ENCODE results near the gene TBXAS1.

TBXAS1 gene

DNA sequence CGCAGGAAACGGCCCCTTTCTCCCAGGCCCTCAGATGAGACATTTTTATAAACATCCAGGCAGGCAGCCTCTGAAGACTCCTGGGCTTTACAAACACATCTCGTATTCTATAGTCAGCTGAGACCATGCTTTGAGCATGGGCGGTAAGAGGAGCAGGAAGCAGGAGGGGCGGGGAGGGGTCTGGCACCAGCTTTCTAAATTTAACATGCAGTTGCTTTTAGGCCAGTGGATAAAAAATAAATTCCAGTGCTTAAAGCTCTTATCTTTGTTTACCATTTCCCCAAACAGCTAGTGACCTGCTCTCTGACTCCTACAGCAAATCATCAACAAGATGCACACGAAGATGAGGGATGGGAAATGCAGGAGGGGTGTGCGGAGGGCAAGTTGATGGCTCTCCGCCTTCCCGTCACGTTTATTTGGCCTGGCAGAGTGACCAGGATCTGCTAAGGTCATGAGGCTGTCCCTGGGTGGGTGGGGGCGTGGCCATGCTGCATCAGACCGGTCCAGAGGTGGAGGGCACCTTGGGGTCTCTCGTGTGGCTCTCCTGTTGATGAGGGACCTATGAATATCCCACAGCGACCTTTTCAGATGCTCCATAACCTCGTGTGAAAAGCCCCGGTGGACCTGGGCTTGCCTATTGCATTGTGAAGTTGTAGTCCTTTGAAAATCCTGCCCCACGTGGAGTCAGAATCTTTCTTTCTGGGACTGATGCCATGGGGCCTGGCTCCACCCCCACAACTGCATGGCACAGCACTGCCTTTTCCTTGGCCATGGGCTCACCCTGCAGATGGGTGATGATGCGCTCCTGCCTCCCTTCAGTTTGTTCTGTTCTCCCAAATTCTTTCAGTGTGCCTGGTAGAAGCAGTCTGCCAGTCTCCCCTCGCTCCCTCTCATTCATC lies 166.2 kb downstream of the TBXAS1 start:
- H2AFZ ChIP-seq (ENCODE audit: low read length) = no peak overlapping the region
- H3K9me2 ChIP-seq (replicated peaks; ENCODE audit: low read depth, low read length) = no peaks in the 10 kb centered on the region
- H3K4me2 ChIP-seq (ENCODE audit: low read depth, low read length, poor library complexity, severe bottlenecking) = no peak overlapping the region
- H3K36me3 ChIP-seq (ENCODE audit: insufficient read depth, low read length) = no peaks in the 10 kb centered on the region
- H3K4me3 ChIP-seq (ENCODE audit: low read length, poor library complexity, severe bottlenecking) = no peak overlapping the region
- no peak overlapping the region for H3K9ac ChIP-seq (ENCODE audit: low read depth, low read length, poor library complexity, severe bottlenecking)
- H3K79me2 ChIP-seq (ENCODE audit: insufficient read depth, low read length) = no peaks in the 10 kb centered on the region
- H3K9me3 ChIP-seq (ENCODE audit: insufficient read depth, low read depth, low read length) = no peaks in the 10 kb centered on the region
- H3K4me1 ChIP-seq (ENCODE audit: insufficient read depth, low read length, poor library complexity, severe bottlenecking) = peaks cover 3% of the 10 kb centered on the region
- no peaks in the 10 kb centered on the region for H4K20me1 ChIP-seq (ENCODE audit: insufficient read depth, low read length, poor library complexity, severe bottlenecking)
- no peaks in the 10 kb centered on the region for H3K27me3 ChIP-seq (ENCODE audit: insufficient read depth, low read length, poor library complexity, severe bottlenecking)
- no peak for TF ChIP-seq EZH2phosphoT487 (IDR thresholded peaks at IDR 0.05; ENCODE audit: borderline replicate concordance)
- TF ChIP-seq, protein P1, sequence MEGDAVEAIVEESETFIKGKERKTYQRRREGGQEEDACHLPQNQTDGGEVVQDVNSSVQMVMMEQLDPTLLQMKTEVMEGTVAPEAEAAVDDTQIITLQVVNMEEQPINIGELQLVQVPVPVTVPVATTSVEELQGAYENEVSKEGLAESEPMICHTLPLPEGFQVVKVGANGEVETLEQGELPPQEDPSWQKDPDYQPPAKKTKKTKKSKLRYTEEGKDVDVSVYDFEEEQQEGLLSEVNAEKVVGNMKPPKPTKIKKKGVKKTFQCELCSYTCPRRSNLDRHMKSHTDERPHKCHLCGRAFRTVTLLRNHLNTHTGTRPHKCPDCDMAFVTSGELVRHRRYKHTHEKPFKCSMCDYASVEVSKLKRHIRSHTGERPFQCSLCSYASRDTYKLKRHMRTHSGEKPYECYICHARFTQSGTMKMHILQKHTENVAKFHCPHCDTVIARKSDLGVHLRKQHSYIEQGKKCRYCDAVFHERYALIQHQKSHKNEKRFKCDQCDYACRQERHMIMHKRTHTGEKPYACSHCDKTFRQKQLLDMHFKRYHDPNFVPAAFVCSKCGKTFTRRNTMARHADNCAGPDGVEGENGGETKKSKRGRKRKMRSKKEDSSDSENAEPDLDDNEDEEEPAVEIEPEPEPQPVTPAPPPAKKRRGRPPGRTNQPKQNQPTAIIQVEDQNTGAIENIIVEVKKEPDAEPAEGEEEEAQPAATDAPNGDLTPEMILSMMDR (conservative IDR thresholded peaks at IDR 0.05; ENCODE audit: low read length) = no peak
- no peaks in the 10 kb centered on the region for H3F3A ChIP-seq (ENCODE audit: low read depth)

DNA sequence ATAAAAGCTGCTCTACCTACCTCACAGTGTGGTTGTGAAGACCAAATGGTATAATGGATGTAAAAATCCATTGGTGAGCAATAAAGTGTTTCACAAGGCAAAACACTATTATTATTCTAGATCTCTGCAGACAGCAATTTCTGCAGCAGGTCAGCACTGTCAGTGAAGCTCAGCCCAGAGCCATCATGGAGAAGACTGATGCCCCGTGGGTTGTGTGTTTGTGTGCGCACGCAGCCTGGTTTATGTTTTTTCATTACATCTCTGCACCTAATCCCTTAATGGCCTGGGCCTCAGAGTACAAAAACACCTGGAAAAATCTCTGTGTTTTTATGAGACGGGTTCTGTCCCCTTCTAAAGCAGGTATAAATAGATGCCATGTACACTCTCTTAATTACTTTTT lies 169.5 kb downstream of the TBXAS1 start:
- no peaks in the 10 kb centered on the region for H3K4me1 ChIP-seq (ENCODE audit: insufficient read depth, low read length, poor library complexity, severe bottlenecking)
- no peaks in the 10 kb centered on the region for H3K27me3 ChIP-seq (ENCODE audit: insufficient read depth, low read length, poor library complexity, severe bottlenecking)
- no peak overlapping the region for H3K4me2 ChIP-seq (ENCODE audit: low read depth, low read length, poor library complexity, severe bottlenecking)
- no peak overlapping the region for H3K9ac ChIP-seq (ENCODE audit: low read depth, low read length, poor library complexity, severe bottlenecking)
- no peaks in the 10 kb centered on the region for H3K9me2 ChIP-seq (replicated peaks; ENCODE audit: low read depth, low read length)
- H3K36me3 ChIP-seq (ENCODE audit: insufficient read depth, low read length) = no peaks in the 10 kb centered on the region
- no peaks in the 10 kb centered on the region for H4K20me1 ChIP-seq (ENCODE audit: insufficient read depth, low read length, poor library complexity, severe bottlenecking)
- no peak overlapping the region for H3K4me3 ChIP-seq (ENCODE audit: low read length, poor library complexity, severe bottlenecking)
- TF ChIP-seq, protein P1 (conservative IDR thresholded peaks at IDR 0.05; ENCODE audit: low read length) = no peak
- TF ChIP-seq EZH2phosphoT487 (IDR thresholded peaks at IDR 0.05; ENCODE audit: borderline replicate concordance) = no peak
- H3F3A ChIP-seq (ENCODE audit: low read depth) = no peaks in the 10 kb centered on the region
- no peaks in the 10 kb centered on the region for H3K9me3 ChIP-seq (ENCODE audit: insufficient read depth, low read depth, low read length)
- H3K79me2 ChIP-seq (ENCODE audit: insufficient read depth, low read length) = no peaks in the 10 kb centered on the region
- H2AFZ ChIP-seq (ENCODE audit: low read length) = no peak overlapping the region

DNA sequence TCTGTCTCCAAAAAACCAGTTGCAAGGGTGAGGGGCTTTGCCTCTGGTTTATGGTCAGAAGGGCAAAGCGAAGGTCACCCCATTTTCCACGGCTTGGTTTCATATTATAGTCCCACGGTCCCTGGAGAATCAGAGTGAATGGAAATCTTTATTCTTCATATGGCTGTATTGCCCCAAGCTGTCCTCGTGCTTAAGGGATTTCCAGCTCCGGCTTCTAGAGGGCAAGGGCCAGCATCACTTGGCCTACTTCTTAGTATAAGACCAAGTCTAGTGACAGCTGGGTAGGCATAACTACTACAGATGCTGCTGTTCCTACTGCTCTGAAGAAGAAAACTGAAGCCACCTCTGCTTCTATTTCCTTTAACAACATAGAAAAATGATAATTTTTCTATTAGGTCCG lies 170.5 kb downstream of the TBXAS1 start:
- Histone ChIP-seq H3K9me2 (replicated peaks; ENCODE audit: low read depth, low read length) (no peaks in the 10 kb centered on the region), H3K4me3 (ENCODE audit: low read length, poor library complexity, severe bottlenecking) (no peak overlapping the region)

More for the DNA sequence above, 170.5 kb downstream of the TBXAS1 start:
- H4K20me1 ChIP-seq (ENCODE audit: insufficient read depth, low read length, poor library complexity, severe bottlenecking) = no peaks in the 10 kb centered on the region
- no peak overlapping the region for H2AFZ ChIP-seq (ENCODE audit: low read length)
- TF ChIP-seq, protein P1 (conservative IDR thresholded peaks at IDR 0.05; ENCODE audit: low read length) = no peak
- no peak for TF ChIP-seq EZH2phosphoT487 (IDR thresholded peaks at IDR 0.05; ENCODE audit: borderline replicate concordance)
- no peaks in the 10 kb centered on the region for H3K36me3 ChIP-seq (ENCODE audit: insufficient read depth, low read length)
- H3K4me2 ChIP-seq (ENCODE audit: low read depth, low read length, poor library complexity, severe bottlenecking) = no peak overlapping the region
- no peak overlapping the region for H3K9ac ChIP-seq (ENCODE audit: low read depth, low read length, poor library complexity, severe bottlenecking)
- no peaks in the 10 kb centered on the region for H3K27me3 ChIP-seq (ENCODE audit: insufficient read depth, low read length, poor library complexity, severe bottlenecking)
- H3K79me2 ChIP-seq (ENCODE audit: insufficient read depth, low read length) = no peaks in the 10 kb centered on the region
- H3K9me3 ChIP-seq (ENCODE audit: insufficient read depth, low read depth, low read length) = no peaks in the 10 kb centered on the region
- no peaks in the 10 kb centered on the region for H3F3A ChIP-seq (ENCODE audit: low read depth)
- no peaks in the 10 kb centered on the region for H3K4me1 ChIP-seq (ENCODE audit: insufficient read depth, low read length, poor library complexity, severe bottlenecking)

Data from Loucy (cell line).